ENCODE measurements around the gene NSMCE1. TPM values are rescaled to one million over a fixed set of nuclear protein-coding genes. Genes with fewer than 3 reads are reported as not detected.

Gene NSMCE1
- total RNA-seq, 4 donors from 2014 or later, result 36.4 to 42.0 (median 40.6) TPM

DNA sequence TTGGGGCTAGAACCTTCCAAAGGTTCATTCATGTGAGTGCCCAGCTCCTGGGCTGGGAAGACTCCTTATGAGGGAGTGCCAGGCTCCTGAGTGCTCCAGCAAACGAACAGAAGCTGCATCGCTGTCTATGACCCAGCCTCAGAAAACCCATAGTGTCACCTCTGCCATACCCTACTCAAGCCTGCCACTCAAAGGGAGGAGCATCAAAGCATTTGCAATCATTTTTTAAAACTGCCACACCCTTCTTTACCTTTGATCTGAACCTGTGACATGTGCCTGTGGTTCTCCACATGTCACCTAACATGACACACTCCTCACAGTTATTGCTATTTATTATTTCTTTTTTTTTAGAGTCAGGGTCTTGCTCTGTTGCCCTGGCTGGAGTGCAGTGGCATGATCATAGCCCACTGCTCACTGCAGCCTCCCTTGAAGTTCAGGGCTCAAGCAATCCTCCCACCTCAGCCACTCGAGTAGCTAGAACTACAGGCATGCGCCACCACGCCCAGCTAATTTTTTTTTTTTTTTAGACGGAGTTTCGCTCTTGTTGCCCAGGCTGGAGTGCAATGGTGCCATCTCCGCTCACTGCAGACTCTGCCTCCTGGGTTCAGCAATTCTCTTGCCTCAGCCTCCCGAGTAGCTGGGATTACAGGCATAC lies 72.5 kb downstream of the NSMCE1 start:
- TF ChIP-seq, protein P1, sequence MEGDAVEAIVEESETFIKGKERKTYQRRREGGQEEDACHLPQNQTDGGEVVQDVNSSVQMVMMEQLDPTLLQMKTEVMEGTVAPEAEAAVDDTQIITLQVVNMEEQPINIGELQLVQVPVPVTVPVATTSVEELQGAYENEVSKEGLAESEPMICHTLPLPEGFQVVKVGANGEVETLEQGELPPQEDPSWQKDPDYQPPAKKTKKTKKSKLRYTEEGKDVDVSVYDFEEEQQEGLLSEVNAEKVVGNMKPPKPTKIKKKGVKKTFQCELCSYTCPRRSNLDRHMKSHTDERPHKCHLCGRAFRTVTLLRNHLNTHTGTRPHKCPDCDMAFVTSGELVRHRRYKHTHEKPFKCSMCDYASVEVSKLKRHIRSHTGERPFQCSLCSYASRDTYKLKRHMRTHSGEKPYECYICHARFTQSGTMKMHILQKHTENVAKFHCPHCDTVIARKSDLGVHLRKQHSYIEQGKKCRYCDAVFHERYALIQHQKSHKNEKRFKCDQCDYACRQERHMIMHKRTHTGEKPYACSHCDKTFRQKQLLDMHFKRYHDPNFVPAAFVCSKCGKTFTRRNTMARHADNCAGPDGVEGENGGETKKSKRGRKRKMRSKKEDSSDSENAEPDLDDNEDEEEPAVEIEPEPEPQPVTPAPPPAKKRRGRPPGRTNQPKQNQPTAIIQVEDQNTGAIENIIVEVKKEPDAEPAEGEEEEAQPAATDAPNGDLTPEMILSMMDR (IDR thresholded peaks at IDR 0.05; ENCODE audit: low read depth), result no peak

DNA sequence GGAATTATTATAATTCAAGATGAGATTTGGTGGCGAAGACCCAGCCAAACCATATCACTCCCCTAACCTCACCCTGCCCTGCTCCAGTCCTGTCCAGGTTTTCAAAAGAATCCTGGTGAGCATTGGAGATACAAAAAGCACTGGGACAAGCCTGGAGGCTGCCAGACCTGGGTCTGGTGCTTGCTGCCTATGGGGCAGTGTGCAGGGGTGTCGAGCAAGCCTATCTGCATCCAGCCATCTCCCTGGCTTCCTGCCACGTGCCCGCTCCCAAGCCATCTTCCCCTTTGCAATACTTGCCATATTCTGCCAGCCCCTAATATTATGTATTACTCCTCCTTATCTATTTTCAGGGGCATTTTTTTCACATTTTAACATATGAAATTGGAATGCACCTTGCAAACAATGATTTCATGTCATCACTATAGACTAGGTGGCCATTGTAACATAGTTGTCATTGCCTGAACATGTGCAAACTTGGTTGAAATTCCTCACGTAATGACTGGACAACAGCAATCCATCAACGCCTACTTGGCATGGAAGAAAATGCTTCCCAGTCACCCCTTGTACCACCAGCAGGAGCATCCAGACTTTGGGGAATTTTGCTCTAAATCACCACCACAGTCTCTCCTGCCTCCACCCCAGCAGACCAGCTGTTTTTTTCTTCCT lies 73.4 kb downstream of the NSMCE1 start:
- TF ChIP-seq, protein P1 (IDR thresholded peaks at IDR 0.05; ENCODE audit: low read depth), result no peak

DNA sequence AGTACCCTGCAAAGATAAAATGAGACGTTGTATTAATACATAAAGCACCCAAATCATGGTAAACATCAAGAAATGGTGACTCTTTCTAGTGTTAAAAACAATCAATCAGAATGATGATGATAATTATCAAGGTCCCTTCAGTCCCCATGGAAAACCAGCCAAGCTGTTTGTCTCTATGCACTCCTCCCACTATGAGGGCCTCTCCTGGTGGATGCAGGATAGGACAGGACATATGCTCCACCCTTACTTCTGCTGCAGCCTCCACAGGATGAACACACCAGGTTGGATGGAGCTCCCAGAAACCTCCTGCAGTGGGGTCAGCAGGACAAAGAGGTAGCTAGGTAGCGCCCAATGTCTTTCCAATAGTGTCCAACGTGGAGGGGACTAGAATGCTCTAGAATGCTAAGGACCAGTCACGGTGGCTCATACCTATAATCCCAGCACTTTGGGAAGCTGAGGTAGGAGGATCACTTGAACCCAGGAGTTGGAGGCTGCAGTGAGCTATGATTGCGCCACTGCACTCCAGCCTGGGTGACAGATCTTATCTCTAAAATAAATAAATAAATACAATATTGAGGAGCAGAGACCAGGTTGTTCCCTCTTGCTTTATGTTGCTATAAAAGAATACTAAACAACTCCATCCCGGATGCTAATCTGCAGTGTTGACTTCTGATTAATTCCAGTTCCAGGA lies 75.1 kb downstream of the NSMCE1 start:
- TF ChIP-seq, protein P1 (IDR thresholded peaks at IDR 0.05; ENCODE audit: low read depth), result no peak

DNA sequence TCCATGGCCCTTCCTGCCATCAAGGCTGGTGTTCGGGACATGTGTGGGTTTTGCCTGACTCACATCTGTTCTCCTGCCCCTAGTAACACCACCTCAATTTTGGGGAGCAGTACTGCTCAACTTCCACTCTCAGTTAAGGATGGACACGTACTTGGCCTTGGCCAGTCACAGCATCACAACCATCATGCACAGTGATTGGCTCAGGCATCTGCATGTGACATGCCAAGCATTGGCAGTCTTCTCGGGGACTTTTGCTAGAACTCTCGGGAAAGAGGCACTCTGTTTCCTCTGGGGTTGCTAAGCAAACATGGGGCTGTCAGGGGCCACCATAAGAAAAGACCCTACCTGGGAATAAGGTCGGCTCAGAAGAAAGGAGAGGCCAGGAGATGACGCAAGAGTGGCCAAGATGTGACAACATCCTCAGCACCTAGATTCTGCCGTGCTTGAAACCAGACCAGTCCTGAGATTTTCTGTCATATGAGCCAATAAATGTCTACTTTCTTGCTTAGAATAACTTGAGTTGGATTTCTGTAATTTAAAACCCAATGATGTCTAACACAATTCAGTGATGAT lies 77.1 kb downstream of the NSMCE1 start:
- TF ChIP-seq, protein P1 (IDR thresholded peaks at IDR 0.05; ENCODE audit: low read depth), result no peak

DNA sequence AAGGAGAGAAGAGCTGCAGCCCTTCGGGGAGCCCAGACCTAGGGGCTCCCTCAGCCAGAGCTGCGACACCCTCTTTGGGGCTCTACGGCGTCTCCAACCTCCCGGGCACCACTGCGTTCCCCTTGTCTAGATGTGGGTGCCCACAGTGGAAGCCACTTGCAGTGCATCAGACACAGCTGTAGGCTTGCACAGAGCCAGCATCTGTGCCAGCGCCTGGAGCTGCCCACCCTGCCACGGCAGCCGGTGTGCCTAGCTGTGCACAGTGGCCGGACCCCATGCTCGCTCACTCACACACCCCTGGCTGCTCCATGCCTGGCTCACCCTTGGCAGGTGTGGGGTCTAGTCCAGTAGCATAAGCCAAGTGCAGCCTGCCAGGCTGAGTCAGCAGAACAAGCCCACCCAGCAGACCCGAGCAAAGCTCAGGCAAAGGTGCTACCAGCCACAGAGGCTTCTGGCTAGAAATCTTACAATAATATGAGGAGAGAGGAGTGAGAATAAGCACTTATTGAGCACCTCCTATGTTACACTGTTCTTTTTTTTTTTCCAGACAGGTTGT lies 78.2 kb downstream of the NSMCE1 start:
- TF ChIP-seq, protein P1 (IDR thresholded peaks at IDR 0.05; ENCODE audit: low read depth), result no peak

DNA sequence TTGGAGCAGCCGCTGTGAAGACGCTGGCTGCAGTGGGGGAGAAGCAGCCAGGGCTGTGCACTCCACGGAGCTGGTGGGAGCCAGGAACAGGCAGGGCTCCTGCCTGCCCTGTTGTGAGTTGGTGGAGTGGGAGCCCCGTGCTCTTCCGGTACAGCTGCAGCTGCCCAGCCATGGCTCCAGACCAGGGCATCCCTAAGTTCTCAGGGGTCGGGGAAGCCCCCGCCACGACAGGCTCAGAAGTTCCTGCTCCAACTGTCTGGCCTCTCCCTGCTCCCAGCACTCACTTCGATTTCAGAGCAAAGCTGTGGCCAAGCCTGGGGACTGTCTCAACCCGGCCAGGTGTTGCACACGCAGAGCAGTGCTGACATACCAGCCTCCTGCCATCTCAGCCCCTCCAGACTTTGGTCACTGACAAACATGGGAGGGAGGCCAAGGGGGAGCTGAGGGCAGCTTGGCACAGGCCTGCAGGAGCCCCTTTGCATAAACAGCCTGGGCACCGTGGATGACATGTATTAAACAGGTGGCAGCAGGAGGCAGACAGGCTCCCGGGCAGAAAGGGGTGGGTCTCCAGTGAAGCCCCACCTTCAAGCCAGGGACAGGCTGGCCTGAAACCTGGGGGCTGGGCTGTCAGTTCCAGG lies 79.1 kb downstream of the NSMCE1 start:
- TF ChIP-seq, protein P1 (IDR thresholded peaks at IDR 0.05; ENCODE audit: low read depth), result no peak
